H1 (cell line): ENCODE data around the gene MKLN1.

Experiments
- EZH2 ChIP-seq: fragments of 200-600 bp; sonication (generic); IDR thresholded peaks from 2 replicates; pipeline ENCODE4 v1.7.1; 2012; ENCODE audit warnings: low read depth, mild to moderate bottlenecking, moderate library complexity, low read length, inconsistent platforms; ENCODE audit not compliant: severe bottlenecking
- POLR2AphosphoS5 ChIP-seq: IDR thresholded peaks from 2 replicates; pipeline ENCODE4 v1.6.1; 2011; ENCODE audit warnings: low read depth, low read length
- ZNF274 ChIP-seq: IDR thresholded peaks from 2 replicates; pipeline ENCODE4 v1.7.0; 2012; ENCODE audit warnings: low read length, borderline replicate concordance; ENCODE audit errors: extremely low read depth
- TF ChIP-seq, protein P1 (sequence below), 3 experiments: IDR thresholded peaks; 1 replicate in 2 of 3; 2 replicates in 1 of 3; pipeline versions ENCODE4 v1.5.1 to v1.6.1; 2011; ENCODE audit warnings: low read length in 3 of 3, mild to moderate bottlenecking in 3 of 3, inconsistent platforms in 2 of 3, low read depth in 1 of 3, moderate library complexity in 1 of 3; ENCODE audit not compliant: insufficient read depth in 1 of 3; ENCODE audit errors: control extremely low read depth in 1 of 3
- TF ChIP-seq, protein P2 (sequence below): fragments of 300-600 bp; sonication (generic); IDR thresholded peaks from 2 replicates; pipeline ENCODE4 v1.7.1; 2012; ENCODE audit warnings: low read length, moderate library complexity, mild to moderate bottlenecking, inconsistent platforms; ENCODE audit not compliant: insufficient replicate concordance

DNA sequence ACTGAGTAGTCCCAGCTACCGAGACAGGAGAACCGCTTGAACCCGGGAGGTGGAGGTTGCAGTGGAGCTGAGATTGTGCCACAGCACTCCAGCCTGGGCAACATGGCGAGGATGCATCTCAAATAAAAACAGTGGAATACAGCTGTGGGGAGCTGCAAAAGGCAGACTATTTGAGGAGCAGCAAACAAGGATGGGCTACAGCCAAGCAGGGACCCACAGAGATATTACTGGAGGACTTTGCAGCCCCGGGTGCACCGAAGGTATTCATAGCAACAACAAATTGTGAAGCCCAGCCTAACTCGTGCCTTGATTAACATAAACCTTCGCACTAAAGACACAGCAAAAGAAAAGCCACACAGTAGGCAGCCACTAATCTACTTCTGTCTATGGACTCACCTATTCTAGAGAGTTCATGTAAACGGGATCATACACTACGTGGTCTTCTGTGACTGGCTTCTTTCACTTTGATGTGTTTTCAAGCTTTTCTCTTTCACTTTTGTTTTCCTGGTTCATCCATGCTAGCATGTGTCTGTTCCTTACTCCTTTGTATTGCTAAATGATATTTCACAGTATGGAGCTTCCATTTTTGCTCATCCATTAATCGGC, 194.8 kb downstream of the MKLN1 start:
- TF ChIP-seq, protein P1, sequence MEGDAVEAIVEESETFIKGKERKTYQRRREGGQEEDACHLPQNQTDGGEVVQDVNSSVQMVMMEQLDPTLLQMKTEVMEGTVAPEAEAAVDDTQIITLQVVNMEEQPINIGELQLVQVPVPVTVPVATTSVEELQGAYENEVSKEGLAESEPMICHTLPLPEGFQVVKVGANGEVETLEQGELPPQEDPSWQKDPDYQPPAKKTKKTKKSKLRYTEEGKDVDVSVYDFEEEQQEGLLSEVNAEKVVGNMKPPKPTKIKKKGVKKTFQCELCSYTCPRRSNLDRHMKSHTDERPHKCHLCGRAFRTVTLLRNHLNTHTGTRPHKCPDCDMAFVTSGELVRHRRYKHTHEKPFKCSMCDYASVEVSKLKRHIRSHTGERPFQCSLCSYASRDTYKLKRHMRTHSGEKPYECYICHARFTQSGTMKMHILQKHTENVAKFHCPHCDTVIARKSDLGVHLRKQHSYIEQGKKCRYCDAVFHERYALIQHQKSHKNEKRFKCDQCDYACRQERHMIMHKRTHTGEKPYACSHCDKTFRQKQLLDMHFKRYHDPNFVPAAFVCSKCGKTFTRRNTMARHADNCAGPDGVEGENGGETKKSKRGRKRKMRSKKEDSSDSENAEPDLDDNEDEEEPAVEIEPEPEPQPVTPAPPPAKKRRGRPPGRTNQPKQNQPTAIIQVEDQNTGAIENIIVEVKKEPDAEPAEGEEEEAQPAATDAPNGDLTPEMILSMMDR (IDR thresholded peaks at IDR 0.05; ENCODE audit: control extremely low read depth in 1 of 3, insufficient read depth in 1 of 3, low read depth in 1 of 3, low read length in 3 of 3): no peak
- TF ChIP-seq ZNF274 (no peak), POLR2AphosphoS5 (no peak), EZH2 (no peak)
- TF ChIP-seq, protein P2, sequence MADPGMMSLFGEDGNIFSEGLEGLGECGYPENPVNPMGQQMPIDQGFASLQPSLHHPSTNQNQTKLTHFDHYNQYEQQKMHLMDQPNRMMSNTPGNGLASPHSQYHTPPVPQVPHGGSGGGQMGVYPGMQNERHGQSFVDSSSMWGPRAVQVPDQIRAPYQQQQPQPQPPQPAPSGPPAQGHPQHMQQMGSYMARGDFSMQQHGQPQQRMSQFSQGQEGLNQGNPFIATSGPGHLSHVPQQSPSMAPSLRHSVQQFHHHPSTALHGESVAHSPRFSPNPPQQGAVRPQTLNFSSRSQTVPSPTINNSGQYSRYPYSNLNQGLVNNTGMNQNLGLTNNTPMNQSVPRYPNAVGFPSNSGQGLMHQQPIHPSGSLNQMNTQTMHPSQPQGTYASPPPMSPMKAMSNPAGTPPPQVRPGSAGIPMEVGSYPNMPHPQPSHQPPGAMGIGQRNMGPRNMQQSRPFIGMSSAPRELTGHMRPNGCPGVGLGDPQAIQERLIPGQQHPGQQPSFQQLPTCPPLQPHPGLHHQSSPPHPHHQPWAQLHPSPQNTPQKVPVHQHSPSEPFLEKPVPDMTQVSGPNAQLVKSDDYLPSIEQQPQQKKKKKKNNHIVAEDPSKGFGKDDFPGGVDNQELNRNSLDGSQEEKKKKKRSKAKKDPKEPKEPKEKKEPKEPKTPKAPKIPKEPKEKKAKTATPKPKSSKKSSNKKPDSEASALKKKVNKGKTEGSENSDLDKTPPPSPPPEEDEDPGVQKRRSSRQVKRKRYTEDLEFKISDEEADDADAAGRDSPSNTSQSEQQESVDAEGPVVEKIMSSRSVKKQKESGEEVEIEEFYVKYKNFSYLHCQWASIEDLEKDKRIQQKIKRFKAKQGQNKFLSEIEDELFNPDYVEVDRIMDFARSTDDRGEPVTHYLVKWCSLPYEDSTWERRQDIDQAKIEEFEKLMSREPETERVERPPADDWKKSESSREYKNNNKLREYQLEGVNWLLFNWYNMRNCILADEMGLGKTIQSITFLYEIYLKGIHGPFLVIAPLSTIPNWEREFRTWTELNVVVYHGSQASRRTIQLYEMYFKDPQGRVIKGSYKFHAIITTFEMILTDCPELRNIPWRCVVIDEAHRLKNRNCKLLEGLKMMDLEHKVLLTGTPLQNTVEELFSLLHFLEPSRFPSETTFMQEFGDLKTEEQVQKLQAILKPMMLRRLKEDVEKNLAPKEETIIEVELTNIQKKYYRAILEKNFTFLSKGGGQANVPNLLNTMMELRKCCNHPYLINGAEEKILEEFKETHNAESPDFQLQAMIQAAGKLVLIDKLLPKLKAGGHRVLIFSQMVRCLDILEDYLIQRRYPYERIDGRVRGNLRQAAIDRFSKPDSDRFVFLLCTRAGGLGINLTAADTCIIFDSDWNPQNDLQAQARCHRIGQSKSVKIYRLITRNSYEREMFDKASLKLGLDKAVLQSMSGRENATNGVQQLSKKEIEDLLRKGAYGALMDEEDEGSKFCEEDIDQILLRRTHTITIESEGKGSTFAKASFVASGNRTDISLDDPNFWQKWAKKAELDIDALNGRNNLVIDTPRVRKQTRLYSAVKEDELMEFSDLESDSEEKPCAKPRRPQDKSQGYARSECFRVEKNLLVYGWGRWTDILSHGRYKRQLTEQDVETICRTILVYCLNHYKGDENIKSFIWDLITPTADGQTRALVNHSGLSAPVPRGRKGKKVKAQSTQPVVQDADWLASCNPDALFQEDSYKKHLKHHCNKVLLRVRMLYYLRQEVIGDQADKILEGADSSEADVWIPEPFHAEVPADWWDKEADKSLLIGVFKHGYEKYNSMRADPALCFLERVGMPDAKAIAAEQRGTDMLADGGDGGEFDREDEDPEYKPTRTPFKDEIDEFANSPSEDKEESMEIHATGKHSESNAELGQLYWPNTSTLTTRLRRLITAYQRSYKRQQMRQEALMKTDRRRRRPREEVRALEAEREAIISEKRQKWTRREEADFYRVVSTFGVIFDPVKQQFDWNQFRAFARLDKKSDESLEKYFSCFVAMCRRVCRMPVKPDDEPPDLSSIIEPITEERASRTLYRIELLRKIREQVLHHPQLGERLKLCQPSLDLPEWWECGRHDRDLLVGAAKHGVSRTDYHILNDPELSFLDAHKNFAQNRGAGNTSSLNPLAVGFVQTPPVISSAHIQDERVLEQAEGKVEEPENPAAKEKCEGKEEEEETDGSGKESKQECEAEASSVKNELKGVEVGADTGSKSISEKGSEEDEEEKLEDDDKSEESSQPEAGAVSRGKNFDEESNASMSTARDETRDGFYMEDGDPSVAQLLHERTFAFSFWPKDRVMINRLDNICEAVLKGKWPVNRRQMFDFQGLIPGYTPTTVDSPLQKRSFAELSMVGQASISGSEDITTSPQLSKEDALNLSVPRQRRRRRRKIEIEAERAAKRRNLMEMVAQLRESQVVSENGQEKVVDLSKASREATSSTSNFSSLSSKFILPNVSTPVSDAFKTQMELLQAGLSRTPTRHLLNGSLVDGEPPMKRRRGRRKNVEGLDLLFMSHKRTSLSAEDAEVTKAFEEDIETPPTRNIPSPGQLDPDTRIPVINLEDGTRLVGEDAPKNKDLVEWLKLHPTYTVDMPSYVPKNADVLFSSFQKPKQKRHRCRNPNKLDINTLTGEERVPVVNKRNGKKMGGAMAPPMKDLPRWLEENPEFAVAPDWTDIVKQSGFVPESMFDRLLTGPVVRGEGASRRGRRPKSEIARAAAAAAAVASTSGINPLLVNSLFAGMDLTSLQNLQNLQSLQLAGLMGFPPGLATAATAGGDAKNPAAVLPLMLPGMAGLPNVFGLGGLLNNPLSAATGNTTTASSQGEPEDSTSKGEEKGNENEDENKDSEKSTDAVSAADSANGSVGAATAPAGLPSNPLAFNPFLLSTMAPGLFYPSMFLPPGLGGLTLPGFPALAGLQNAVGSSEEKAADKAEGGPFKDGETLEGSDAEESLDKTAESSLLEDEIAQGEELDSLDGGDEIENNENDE: no peak
